Stromal cell of bone marrow (primary cell): ENCODE results near the gene ARHGAP28.
"Not testable (repeated sequence)": the region's sequence is repeated elsewhere in the genome, so short reads cannot be mapped to it uniquely, and the experiment has no call there.

Experiments
- DNase-seq: peaks from one replicate; pipeline ENCODE4 v3.0.0-alpha.2; 2012; ENCODE audit warnings: low read depth

The ARHGAP28 gene

GRCh38 chr18:6776188-6776587 is 46.7 kb downstream of the ARHGAP28 start:
- peak; percentile 73 for DNase-seq

GRCh38 chr18:6777509-6777908 is 48.0 kb downstream of the ARHGAP28 start:
- no peak for DNase-seq

- no peak for DNase-seq
Measured at GRCh38 chr18:6778459-6779247, 49.1 kb downstream of the ARHGAP28 start.

GRCh38 chr18:6781142-6781714 is 51.7 kb downstream of the ARHGAP28 start:
- no peak for DNase-seq

DNA sequence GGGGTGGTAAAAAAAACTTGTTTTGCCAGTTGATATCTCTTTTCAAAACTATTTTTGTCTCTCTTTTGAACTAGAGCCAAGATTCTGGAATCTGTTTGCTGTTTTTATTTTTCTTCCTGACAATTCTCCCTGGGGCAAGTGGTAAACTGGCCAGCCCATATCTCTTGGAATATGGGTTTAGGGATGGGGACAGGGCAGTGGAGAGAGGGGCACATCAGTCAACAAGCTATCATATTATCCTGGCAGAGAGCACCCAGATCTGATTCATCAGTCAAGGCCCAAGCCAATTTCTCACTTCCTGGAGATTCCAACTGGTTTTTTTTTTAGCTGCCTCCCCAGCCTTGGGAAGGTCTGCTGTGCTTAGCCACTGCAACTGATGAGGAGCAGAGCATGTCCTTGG is 52.3 kb downstream of the ARHGAP28 start:
- peak; percentile 70 for DNase-seq

- DNase-seq: no peak
Measured at GRCh38 chr18:6782861-6783260, 53.3 kb downstream of the ARHGAP28 start.

- no peak for DNase-seq
Measured at GRCh38 chr18:6784046-6784445, 54.5 kb downstream of the ARHGAP28 start.

DNA sequence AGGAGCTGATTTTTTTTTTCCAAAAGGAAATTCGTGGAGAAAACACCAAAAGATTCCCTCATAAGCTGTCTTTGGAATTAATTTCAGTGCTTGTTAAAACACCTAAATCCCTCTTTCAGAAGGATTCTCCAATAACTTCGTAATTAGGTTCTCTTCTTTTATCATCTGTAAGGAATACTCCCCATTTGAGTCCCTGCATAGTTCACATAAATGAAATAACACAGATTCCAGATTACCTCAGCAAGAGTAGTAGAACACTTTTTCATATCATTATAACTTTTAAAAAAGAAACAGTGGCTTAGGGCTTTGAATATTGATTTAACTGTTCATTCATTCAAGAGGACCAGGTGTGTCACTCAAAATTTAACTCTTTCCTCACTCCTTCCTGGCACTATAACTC is 55.5 kb downstream of the ARHGAP28 start:
- DNase-seq: no peak

DNA sequence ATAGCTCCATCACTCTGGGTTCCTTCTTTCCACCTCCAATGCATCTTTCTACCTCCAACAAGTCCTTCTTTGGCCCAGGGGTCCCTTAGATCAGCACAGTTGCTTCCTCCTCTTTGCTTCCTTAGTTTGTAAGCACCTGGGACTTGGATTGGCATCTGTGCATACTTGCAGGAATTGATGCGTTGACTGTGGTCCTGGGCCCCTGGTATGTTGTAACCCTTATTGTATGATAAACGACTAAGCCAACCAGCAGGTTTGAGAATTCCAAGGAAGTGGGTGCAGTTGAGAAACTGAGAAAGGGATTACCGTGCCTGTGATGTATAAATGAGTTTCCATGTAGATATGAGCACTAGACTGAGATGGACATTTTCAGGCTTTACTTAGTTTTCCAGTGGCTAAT is 55.9 kb downstream of the ARHGAP28 start:
- no peak for DNase-seq

DNA sequence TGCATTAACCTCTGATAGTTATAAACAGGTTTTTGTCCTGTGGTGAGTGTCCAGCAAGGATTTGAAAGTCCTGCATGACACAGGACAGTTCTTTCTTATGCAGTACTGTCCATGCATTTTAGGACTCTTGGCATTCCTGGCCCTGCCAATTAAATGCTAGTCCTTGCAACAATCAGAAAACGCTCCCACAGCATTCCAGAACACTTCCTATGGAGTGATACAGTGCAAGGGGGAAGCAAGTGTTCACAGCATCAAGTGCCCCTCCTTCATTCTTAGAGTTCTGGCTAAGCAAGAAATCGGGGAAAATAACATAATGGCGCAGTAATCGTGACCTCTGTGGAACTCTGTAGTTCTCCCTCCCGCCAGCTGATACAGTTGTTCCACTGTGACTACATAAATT is 62.9 kb downstream of the ARHGAP28 start:
- DNase-seq: no peak

DNA sequence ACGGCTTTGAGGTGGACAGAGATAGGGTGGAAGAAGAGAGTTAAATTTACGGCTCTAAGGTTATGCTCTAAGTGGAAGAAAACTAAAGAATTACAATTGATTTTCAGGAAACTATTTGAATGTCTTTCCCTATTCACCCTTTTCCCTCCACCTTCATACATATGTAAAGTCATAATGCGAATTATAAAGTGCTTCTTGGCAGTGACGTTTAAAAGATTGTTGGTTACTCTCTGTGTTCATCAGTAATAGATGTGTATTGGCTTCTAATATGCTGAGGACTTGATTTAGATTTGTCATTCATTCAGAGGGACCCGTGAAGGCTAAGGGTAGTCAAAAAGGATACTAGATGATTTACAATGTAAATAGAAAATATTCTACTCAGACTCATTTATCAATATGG is 63.9 kb downstream of the ARHGAP28 start:
- DNase-seq: no peak

- no peak for DNase-seq
Measured at GRCh38 chr18:6793986-6794385, 64.5 kb downstream of the ARHGAP28 start.

DNA sequence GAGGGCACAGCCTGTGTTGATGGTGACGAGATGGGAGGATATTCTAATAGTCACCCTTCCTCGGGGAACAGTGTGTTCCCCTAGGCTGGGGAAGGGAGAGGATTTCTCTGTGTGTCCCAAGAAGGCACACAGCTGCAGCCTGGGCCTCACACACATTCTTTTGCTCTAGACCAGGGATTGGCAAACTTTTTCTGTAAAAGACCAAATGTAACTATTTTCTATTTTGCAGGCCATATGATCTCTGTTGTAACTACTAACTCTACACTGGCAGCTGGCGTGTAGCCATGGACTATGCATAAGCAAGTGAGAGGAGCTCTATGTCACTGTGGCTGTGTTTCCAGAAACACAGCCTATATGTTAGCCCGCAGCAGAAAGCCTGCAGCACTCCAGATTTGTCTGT is 65.8 kb downstream of the ARHGAP28 start:
- no peak for DNase-seq

DNA sequence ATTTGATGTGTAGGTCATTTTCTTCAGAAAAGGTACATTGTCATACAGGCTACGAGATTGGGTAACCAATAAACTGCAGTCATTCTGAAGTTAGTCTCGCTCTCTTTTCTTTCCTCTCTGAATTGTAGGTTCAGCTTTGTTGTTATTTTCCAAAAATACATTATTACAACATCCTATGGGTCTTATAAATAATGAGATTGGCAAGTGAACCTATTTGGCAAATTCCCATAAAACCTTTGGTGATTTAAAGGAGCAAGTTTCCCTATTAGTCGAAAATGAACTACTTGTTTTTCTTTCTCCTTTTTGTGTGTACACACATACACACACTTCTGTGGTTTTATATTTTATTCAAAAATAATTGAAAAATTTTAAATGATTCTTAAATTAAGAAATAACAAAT is 67.0 kb downstream of the ARHGAP28 start:
- DNase-seq: no peak

DNA sequence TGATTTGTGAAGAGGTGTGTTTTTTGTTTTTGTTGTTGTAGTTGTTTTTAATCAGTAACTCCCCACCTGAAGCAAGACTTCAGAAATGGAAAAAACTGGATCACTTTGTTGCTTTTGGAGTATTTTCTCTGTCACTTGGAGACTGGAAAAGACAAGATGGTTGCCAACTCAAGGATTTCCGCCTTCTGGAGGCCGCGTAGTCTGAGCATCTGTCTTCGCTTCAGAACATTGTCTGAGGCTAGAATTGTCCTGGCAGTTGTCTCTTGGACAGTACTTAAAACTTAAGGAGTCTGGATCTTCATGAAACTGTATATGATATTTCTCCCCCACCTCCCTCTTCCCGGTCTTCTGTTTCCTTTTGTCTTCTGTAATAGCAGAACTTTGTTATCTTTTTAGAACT is 67.7 kb downstream of the ARHGAP28 start:
- DNase-seq: no peak

GRCh38 chr18:6798896-6799295 is 69.4 kb downstream of the ARHGAP28 start:
- no peak for DNase-seq

DNA sequence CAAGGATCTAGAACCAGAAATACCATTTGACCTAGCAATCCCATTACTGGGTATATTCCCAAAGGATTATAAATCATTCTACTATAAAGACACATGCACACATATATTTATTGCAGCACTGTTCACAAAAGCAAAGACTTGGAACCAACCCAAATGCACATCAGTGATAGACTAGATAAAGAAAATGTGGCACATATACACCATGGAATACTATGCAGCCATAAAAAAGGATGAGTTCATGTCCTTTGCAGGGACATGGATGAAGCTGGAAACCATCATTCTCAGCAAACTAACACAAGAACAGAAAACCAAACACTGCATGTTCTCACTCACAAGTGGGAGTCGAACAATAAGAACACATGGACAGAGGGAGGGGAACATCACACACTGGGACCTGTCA is 70.8 kb downstream of the ARHGAP28 start:
- not testable (repeated sequence) for DNase-seq

- DNase-seq: no peak
Measured at GRCh38 chr18:6807515-6808257, 78.2 kb downstream of the ARHGAP28 start.

GRCh38 chr18:6810191-6810590 is 80.7 kb downstream of the ARHGAP28 start:
- no peak for DNase-seq

- DNase-seq: peak; percentile 13
Measured at GRCh38 chr18:6811816-6812215, 82.3 kb downstream of the ARHGAP28 start.

- no peak for DNase-seq
Measured at GRCh38 chr18:6814882-6815425, 85.4 kb downstream of the ARHGAP28 start.

DNA sequence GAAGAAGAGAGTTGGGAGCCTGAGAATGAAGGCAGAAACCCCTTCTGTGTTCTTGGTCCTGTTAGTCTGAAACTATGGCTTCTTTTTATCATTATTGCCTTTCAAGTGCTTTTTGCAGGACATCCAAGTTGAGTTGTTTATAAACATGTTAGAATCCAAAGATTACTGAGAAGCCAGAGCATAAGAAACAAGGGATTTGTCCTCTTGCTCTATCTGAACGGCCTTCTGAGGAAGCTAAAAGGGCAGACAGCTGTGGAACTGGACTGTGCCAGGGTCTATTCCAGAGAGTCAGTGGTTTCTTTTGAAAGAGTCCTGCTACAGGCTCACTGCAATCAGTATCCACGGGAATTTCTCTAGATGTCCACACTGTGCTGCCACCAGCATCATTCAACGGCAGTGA is 86.6 kb downstream of the ARHGAP28 start:
- no peak for DNase-seq

DNA sequence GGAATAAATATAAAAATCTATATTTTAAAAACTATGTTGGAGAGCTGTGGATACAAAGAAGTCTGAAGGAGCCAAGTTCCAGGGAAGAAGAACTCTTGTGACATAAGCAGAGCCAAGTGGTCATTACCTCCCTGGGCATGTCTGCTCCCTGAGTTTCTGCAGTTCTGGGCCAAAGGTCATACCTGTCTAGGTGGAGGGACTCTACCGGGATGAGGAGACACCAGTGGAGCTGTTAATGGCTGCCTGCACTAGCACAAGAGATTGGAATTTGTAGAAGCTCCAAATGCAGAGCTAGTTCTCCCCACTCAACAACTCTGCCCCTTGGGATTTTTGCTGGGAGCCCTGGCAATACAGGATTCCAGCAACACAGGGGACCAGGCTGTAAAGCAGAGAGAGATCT is 89.8 kb downstream of the ARHGAP28 start:
- no peak for DNase-seq
